Chondrocyte (in vitro differentiated cells): ENCODE measurements around the gene GNAQ. TPM values are rescaled to one million over a fixed set of nuclear protein-coding genes. Genes with fewer than 3 reads are reported as not detected.
"Not testable (repeated sequence)": the region's sequence is repeated elsewhere in the genome, so short reads cannot be mapped to it uniquely, and the experiment has no call there.

Source experiments
- DNase-seq: peaks from one replicate; pipeline ENCODE4 v3.0.0; 2021; ENCODE audit warnings: mixed read lengths, low spot score
- H3K27ac Mint-ChIP-seq: one replicate; pipeline ENCODE4 v1.8.0; 2021; ENCODE audit warnings: mild to moderate bottlenecking, moderate library complexity, mixed read lengths; ENCODE audit not compliant: unreplicated experiment
- H3K27me3 Mint-ChIP-seq: 2 replicates; pipeline ENCODE4 v1.8.0; 2021; ENCODE audit warnings: low read depth, mixed read lengths
- H3K36me3 Mint-ChIP-seq: 2 replicates; pipeline ENCODE4 v1.8.0; 2021; ENCODE audit warnings: low read depth, mixed read lengths
- H3K4me1 Mint-ChIP-seq: 2 replicates; pipeline ENCODE4 v1.8.0; 2021; ENCODE audit warnings: low read depth, mild to moderate bottlenecking, mixed read lengths
- H3K4me3 Mint-ChIP-seq: one replicate; pipeline ENCODE4 v1.8.0; 2021; ENCODE audit warnings: mild to moderate bottlenecking, moderate library complexity, mixed read lengths; ENCODE audit not compliant: unreplicated experiment
- H3K9me3 Mint-ChIP-seq: 2 replicates; pipeline ENCODE4 v1.8.0; 2021; ENCODE audit warnings: low read depth, mixed read lengths
- CTCF ChIP-seq: fragments of 200-600 bp; sonication (generic); IDR thresholded peaks from 2 replicates; pipeline ENCODE4 v1.5.0; 2021; ENCODE audit warnings: antibody characterized with exemption, mild to moderate bottlenecking, moderate library complexity
- total RNA-seq: library from RNA; stranded (reverse); gene quantifications from 3 replicates; pipeline ENCODE4 v1.2.1, GENCODE V29; 2021

Gene GNAQ
- total RNA-seq, 1 donor from 2014 or later, result 87.0 TPM

GRCh38 chr9:77726289-77726688 is 305.3 kb downstream of the GNAQ start:
- H3K9me3 Mint-ChIP-seq, result peaks cover 3% of the 10 kb centered on the region
- no peak for TF ChIP-seq CTCF
- H3K4me1 Mint-ChIP-seq, result peaks cover 25% of the 10 kb centered on the region
- H3K27me3 Mint-ChIP-seq, result no peaks in the 10 kb centered on the region
- H3K27ac Mint-ChIP-seq, result peak overlapping the region; percentile 43
- H3K4me3 Mint-ChIP-seq, result no peak overlapping the region
- no peak for DNase-seq
- peaks cover 26% of the 10 kb centered on the region for H3K36me3 Mint-ChIP-seq

- Mint-ChIP-seq H3K9me3 (peaks cover 3% of the 10 kb centered on the region), H3K4me1 (peaks cover 29% of the 10 kb centered on the region), H3K4me3 (no peak overlapping the region), H3K27me3 (no peaks in the 10 kb centered on the region), H3K36me3 (peaks cover 26% of the 10 kb centered on the region), H3K27ac (peak overlapping the region; percentile 43)
- DNase-seq, result no peak
- no peak for TF ChIP-seq CTCF
Measured at GRCh38 chr9:77725820-77726219, 305.8 kb downstream of the GNAQ start.

DNA sequence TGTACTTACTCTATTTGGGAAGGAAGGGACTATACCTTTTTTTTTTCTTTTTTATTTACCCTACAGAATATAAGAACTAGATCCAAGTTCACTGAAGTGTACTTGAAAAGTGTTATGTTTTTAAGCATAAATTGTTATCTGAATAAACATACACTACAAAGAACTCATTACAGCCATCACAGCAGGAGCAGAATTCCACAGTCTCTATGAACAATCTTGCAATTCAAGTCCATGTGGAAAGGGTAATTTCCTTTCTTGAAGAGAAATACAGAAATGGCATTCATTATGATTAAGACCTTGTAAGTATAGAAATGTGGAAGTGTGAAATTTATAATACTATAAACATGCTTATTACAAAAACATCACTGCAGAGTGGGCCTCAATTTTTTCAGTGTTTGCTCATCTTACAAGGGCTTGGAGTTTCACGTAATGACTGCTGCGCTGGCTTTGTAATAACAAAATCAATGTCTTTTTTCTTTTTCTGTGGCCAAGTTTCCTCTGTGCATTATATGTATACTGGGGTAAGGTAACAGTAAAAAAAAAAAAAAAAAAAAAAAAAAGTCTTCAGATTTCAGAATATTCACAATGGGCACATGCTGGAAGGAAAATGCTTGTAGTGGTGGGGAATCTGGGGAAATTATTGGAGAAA is 306.4 kb downstream of the GNAQ start:
- no peak overlapping the region for H3K4me3 Mint-ChIP-seq
- peaks cover 3% of the 10 kb centered on the region for H3K9me3 Mint-ChIP-seq

GRCh38 chr9:77721156-77721555 is 310.5 kb downstream of the GNAQ start:
- not testable (repeated sequence) for H3K27ac Mint-ChIP-seq, H3K27me3 Mint-ChIP-seq, H3K9me3 Mint-ChIP-seq, DNase-seq, H3K36me3 Mint-ChIP-seq, H3K4me3 Mint-ChIP-seq
- H3K4me1 Mint-ChIP-seq, result peaks cover 61% of the 10 kb centered on the region

More for the DNA sequence above, 306.4 kb downstream of the GNAQ start:
- no peak overlapping the region for H3K27ac Mint-ChIP-seq
- no peak for TF ChIP-seq CTCF
- DNase-seq, result no peak
- H3K36me3 Mint-ChIP-seq, result peaks cover 27% of the 10 kb centered on the region
- no peaks in the 10 kb centered on the region for H3K27me3 Mint-ChIP-seq
- H3K4me1 Mint-ChIP-seq, result peaks cover 36% of the 10 kb centered on the region

DNA sequence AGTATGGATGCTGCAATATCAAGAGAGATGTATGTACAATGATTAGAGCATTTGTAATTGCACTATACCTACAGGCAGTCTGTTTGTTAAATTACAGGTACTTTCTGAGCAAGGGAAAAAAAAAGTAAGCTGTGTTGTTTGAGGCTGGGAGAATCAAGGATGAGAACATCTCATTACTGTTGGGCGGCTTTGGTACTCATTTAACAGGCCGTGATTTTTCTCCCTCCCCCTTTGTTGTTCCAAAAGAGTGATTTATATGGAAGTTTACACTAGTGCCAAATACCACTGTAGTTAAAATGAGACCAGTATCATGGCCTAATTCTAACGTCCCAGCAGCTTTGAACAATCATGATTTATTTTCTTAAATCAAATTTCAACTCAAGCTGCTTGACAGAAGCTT is 312.3 kb downstream of the GNAQ start:
- no peak for DNase-seq
- no peak for TF ChIP-seq CTCF
- no peaks in the 10 kb centered on the region for H3K27me3 Mint-ChIP-seq
- peaks cover 57% of the 10 kb centered on the region for H3K4me1 Mint-ChIP-seq
- peaks cover 4% of the 10 kb centered on the region for H3K36me3 Mint-ChIP-seq
- H3K9me3 Mint-ChIP-seq, result peaks cover 3% of the 10 kb centered on the region
- H3K27ac Mint-ChIP-seq, result peak overlapping the region; percentile 18
- no peak overlapping the region for H3K4me3 Mint-ChIP-seq

GRCh38 chr9:77718298-77718640 is 313.3 kb downstream of the GNAQ start:
- peaks cover 67% of the 10 kb centered on the region for H3K4me1 Mint-ChIP-seq

DNA sequence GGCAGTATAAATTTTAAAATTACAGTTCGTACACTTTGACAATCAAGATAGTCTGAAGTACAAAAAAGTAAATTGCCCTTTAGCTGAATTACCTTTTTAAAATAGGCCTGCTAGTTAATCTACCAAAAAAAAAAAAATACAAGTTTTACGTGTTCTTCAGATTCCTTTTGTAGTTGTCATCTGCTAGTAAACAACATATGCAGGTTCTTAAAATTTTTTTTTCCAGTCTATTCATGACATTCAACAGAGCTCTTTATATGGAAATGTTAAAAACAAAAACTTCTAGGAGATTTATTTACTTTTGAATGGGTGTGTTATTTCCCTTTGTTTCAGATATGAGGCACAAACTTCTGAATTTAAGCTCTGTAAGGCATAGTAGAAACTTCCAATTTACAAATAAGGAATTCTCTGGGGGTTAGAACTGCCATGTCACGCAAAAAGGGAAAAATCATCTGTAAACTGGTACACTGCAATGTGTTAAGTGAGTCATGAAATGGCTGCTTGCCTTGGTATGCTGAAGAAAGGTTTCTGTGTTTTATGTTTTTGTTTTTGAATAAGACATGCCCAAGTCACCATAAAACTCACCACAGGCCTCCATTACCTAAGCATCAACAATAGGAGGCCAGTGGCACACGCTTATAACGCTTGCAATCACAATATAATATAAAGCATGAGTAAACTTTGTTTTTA is 313.9 kb downstream of the GNAQ start:
- H3K36me3 Mint-ChIP-seq, H3K4me3 Mint-ChIP-seq, DNase-seq, H3K27me3 Mint-ChIP-seq, H3K9me3 Mint-ChIP-seq: not testable (repeated sequence)
- peaks cover 73% of the 10 kb centered on the region for H3K4me1 Mint-ChIP-seq
- peak overlapping the region; percentile 67 for H3K27ac Mint-ChIP-seq

More at GRCh38 chr9:77718298-77718640, 313.3 kb downstream of the GNAQ start:
- not testable (repeated sequence) for DNase-seq, H3K36me3 Mint-ChIP-seq, H3K9me3 Mint-ChIP-seq, H3K4me3 Mint-ChIP-seq, H3K27me3 Mint-ChIP-seq
- peak overlapping the region; percentile 67 for H3K27ac Mint-ChIP-seq
